Activated CD4-positive, alpha-beta T cell treated with anti-CD3 and anti-CD28 coated beads, Interleukin-2, amount 50 U/mL, for 4 hours (primary cell): ENCODE measurements around the gene NR2F2.
"Not testable (repeated sequence)": the region's sequence is repeated elsewhere in the genome, so short reads cannot be mapped to it uniquely, and the experiment has no call there.

ENCODE experiments used
- DNase-seq, 2 experiments: peaks; one replicate each; pipeline ENCODE4 v3.0.0-alpha.2; 2020

Gene NR2F2

DNA sequence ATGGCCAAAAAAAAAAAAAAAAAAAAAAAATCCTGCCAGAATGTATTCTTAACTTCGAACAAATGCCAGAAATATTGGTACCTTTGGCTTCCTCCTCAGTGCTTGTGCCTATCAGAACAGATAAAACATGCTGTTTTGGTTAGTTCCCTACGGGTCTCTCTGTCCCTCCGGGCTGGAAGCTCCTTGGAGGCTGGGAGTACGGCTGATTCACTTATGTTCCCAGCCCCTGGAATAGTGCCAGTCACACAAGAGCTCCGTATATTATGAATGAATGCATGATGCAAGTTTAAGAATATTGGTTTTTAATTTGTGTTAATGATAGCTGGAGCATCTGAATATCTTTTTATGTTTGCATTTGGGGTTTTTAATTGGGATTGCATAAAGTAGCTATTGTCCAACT, 44.0 kb downstream of the NR2F2 start:
- no peak for DNase-seq

DNA sequence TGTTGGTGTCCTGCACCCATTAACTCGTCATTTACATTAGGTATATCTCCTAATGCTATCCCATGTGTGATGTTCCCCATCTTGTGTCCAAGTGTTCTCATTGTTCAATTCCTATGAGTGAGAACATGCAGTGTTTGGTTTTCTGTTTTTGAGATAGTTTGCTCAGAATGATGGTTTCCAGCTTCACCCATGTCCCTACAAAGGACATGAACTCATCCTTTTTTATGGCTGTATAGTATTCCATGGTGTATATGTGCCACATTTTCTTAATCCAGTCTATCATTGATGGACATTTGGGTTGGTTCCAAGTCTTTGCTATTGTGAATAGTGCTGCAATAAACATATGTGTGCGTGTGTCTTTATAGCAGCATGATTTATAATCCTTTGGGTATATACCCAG, 49.1 kb downstream of the NR2F2 start:
- DNase-seq, result not testable (repeated sequence)

GRCh38 chr15:96381463-96381862, 51.0 kb downstream of the NR2F2 start:
- DNase-seq, result no peak

GRCh38 chr15:96385195-96385594, 54.7 kb downstream of the NR2F2 start:
- DNase-seq, result no peak

DNA sequence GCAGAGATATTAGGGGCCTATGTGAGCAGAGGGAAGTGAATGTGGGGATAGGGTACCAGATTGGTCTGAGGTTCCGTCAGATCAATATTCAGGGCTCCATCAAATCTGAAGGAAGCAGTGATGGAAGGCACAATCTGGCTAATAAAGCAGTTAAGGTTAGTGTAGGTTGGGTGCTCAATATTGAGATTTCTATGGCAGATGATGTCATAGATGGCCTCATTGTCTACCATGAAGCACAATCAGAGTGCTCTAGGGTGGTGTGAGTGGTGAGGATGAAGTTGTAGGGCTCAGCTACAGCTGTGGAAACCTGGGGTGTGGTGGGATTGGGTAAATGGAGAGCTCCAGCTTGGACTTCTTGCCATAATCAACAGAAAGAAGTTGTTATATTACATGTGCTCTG, 58.2 kb downstream of the NR2F2 start:
- no peak for DNase-seq
